ENCODE data around the gene CLCN2.
A peak's percentile ranks its signal among the peaks of the same experiment; 100 is the strongest.

- TF ChIP-seq USF2 (IDR thresholded peaks at IDR 0.05) (no peak), PBX3 (IDR thresholded peaks at IDR 0.05) (peak; percentile 78), MAFK (IDR thresholded peaks at IDR 0.05; ENCODE audit: partially characterized antibody) (no peak), REST (IDR thresholded peaks at IDR 0.05) (0 out of 2 replicates have a peak, but pooled peaks have one; percentile 35)
Observed at GRCh38 chr3:184362668-184363546, 1.5 kb upstream of the CLCN2 start.

Data from A549 (cell line).